ENCODE measurements around the gene KLC1.
A peak's percentile ranks its signal among the peaks of the same experiment; 100 is the strongest.

DNA sequence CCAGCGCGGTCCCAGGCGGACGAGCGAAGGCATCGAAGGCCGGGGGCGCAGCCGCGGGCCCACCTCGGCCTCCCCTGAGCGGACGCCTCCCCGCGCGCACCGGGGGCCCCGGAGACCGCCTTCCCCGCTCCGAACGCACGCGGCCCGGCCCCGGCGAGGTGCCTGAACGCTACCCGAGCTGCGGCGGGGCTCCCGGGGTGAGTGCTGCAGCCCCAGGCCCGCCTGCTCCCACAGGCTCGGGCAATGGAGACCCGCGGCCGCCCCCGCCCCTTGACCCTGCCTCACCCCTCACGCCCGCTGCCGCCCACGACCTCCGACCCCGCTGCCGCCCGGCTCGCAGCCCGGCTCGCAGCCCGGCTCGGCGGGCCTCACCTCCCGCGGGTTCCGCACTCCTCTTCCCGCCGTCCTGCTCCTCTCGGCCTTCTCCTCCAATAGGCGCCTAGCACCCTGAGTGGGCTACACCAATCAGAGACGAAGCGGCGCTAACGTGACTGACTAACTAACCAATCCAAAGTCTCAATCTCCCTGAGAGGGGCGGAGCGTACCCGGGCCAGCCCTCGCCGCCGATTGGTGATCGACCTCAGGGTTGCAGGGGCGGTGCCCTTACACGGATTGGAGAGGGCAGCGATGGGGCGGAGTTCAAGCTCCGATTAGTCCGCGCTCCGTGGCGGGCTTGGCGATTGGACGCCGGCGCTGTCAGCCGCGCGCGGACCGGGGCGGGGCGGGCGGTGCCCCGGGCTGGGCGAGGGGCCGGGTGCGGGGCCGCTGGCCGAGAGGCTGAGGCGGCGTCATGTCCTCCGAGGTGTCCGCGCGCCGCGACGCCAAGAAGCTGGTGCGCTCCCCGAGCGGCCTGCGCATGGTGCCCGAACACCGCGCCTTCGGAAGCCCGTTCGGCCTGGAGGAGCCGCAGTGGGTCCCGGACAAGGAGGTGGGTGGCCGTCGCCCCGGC is 86.3 kb downstream of the KLC1 start, which contains the start of the genes XRCC3 and ZFYVE21:
- TF ChIP-seq POLR2A (IDR thresholded peaks at IDR 0.05) (peak; percentile 57 to 73 (median 62)), CTCF (IDR thresholded peaks at IDR 0.05) (no peak)
